Smooth muscle cell (in vitro differentiated cells): Measurements from ENCODE around the gene KIF3C. TPM values are rescaled to one million over a fixed set of nuclear protein-coding genes. Genes with fewer than 3 reads are reported as not detected.

ENCODE experiments used
- DNase-seq: peaks from one replicate; lab custom pipeline; 2025; ENCODE audit not compliant: unreplicated experiment; lab: John Stamatoyannopoulos, UW
- H2AFZ ChIP-seq: fragments of 200-600 bp; sonication (generic); 2 replicates; pipeline ENCODE4 v1.6.0; 2016; ENCODE audit warnings: antibody characterized with exemption, low read depth, mild to moderate bottlenecking
- H3F3A ChIP-seq: fragments of 200-600 bp; sonication (generic); 2 replicates; pipeline ENCODE4 v1.6.0; 2017; ENCODE audit warnings: antibody characterized with exemption, low read depth
- H3K27ac ChIP-seq: fragments of 200-600 bp; sonication (generic); 2 replicates; pipeline ENCODE4 v1.5.1; 2016; ENCODE audit warnings: low read depth, mild to moderate bottlenecking
- H3K27me3 ChIP-seq: fragments of 200-600 bp; sonication (generic); 2 replicates; pipeline ENCODE4 v1.6.1; 2016; ENCODE audit warnings: low read depth, mild to moderate bottlenecking
- H3K36me3 ChIP-seq: fragments of 200-600 bp; sonication (generic); 2 replicates; pipeline ENCODE4 v1.5.1; 2016; ENCODE audit warnings: low read depth
- H3K4me1 ChIP-seq: fragments of 200-600 bp; sonication (generic); 2 replicates; pipeline ENCODE4 v1.5.1; 2016; ENCODE audit warnings: low read depth
- H3K4me2 ChIP-seq: fragments of 200-600 bp; sonication (generic); 2 replicates; pipeline ENCODE4 v1.6.0; 2016; ENCODE audit warnings: mild to moderate bottlenecking
- H3K4me3 ChIP-seq: fragments of 200-600 bp; sonication (generic); 2 replicates; pipeline ENCODE4 v1.5.1; 2016; ENCODE audit warnings: mild to moderate bottlenecking
- H3K79me2 ChIP-seq: fragments of 200-600 bp; sonication (generic); 2 replicates; pipeline ENCODE4 v1.6.0; 2016; ENCODE audit warnings: low read depth, mild to moderate bottlenecking
- H3K9ac ChIP-seq: fragments of 200-600 bp; sonication (generic); 2 replicates; pipeline ENCODE4 v1.6.0; 2016; ENCODE audit warnings: low read depth
- H3K9me3 ChIP-seq: fragments of 200-600 bp; sonication (generic); replicated peaks from 2 replicates; pipeline ENCODE4 v1.5.1; 2016; ENCODE audit warnings: low read depth
- H4K20me1 ChIP-seq: fragments of 200-600 bp; sonication (generic); 2 replicates; pipeline ENCODE4 v1.6.0; 2016; ENCODE audit warnings: low read depth
- CTCF ChIP-seq: fragments of 200-600 bp; sonication (generic); IDR thresholded peaks from 2 replicates; pipeline ENCODE4 v1.5.1; 2017; ENCODE audit warnings: borderline replicate concordance, mild to moderate bottlenecking, antibody characterized with exemption; ENCODE audit not compliant: insufficient read depth, poor library complexity, severe bottlenecking
- WGBS: methylation state at CpG from one replicate; pipeline ENCODE4 v1.1.7; 2016; ENCODE audit warnings: low lambda C conversion rate; 5-methylcytosine and 5-hydroxymethylcytosine counted together
- polyA plus RNA-seq: library from polyadenylated mRNA; unstranded; fragments of >200 nt; fragmentation: Nextera tagmentation; extraction: Ambion mirVana; gene quantifications from 2 replicates; pipeline ENCODE4 v1.2.1, GENCODE V29; 2016
- total RNA-seq: library from RNA; depleted of rRNA; stranded (reverse); fragments of >200 nt; gene quantifications from 2 replicates; pipeline ENCODE4 v1.2.3, GENCODE V29; 2014

Gene KIF3C
- total and polyA plus RNA-seq, 2 experiments from 2014 or later = 14.7 to 18.9 TPM

GRCh38 chr2:25895610-25896009 lies 86.7 kb downstream of the KIF3C start:
- H3K4me2 ChIP-seq = no peak overlapping the region
- no peaks in the 10 kb centered on the region for H3K79me2 ChIP-seq
- H3K36me3 ChIP-seq = no peaks in the 10 kb centered on the region
- H3K9ac ChIP-seq = no peak overlapping the region
- H3K27ac ChIP-seq = no peak overlapping the region
- H3K9me3 ChIP-seq = no peaks in the 10 kb centered on the region
- no peaks in the 10 kb centered on the region for H4K20me1 ChIP-seq
- no peak overlapping the region for H3K4me3 ChIP-seq
- no peaks in the 10 kb centered on the region for H3K4me1 ChIP-seq
- peak overlapping the region; percentile 74 for H2AFZ ChIP-seq
- no peak for TF ChIP-seq CTCF
- no peaks in the 10 kb centered on the region for H3F3A ChIP-seq
- H3K27me3 ChIP-seq = no peaks in the 10 kb centered on the region
- DNase-seq = no peak

GRCh38 chr2:25895018-25895417 lies 87.3 kb downstream of the KIF3C start:
- H3K4me1 ChIP-seq = no peaks in the 10 kb centered on the region
- no peak for TF ChIP-seq CTCF

DNA sequence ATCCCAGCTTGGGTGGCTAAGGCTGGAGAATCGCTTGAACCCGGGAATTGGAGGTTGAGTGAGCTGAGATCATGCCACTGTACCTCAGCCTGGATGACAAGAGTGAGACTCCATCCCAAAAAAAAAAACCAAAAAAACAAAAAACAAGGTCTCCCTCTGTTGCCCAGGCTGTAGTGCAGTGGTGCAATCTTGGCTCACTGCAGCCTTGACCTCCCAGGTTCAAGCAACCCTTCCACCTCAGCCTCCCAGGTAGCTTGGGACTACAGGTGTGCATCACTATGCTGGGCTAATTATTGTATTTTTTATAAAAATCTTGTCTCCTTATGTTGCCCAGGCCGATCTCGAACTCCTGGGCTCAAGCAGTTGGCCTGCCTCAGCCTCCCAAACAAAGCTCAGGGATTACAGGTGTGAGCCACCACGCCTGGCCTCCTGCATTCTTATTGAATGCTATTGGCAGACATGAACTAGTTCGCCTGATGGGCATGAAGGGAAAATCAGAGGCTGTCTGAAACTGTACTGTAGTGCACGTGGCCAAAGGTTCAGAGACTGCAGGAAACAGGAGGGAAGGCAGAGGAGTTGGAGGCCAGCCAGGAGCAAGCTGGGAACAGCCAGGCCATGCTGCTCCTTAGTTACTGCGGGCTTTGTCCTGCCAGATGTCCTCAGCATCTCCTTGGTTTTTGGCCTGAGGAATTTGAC lies 88.0 kb downstream of the KIF3C start:
- Histone ChIP-seq H3K79me2 (no peaks in the 10 kb centered on the region), H2AFZ (no peak overlapping the region), H3K27ac (no peak overlapping the region), H3K4me1 (no peaks in the 10 kb centered on the region), H3K27me3 (no peaks in the 10 kb centered on the region), H3K4me3 (no peak overlapping the region), H3K36me3 (no peaks in the 10 kb centered on the region), H4K20me1 (no peaks in the 10 kb centered on the region), H3F3A (no peaks in the 10 kb centered on the region), H3K4me2 (no peak overlapping the region), H3K9ac (no peak overlapping the region), H3K9me3 (no peaks in the 10 kb centered on the region)
- TF ChIP-seq CTCF = no peak
- 90% methylated on average over 8 of the region's 8 CpGs for WGBS
- DNase-seq = no peak

More at GRCh38 chr2:25895018-25895417, 87.3 kb downstream of the KIF3C start:
- no peaks in the 10 kb centered on the region for H3F3A ChIP-seq
- H4K20me1 ChIP-seq = no peaks in the 10 kb centered on the region
- H3K79me2 ChIP-seq = no peaks in the 10 kb centered on the region
- DNase-seq = no peak
- H3K36me3 ChIP-seq = no peaks in the 10 kb centered on the region
- no peak overlapping the region for H3K27ac ChIP-seq
- H3K4me2 ChIP-seq = no peak overlapping the region
- H3K9ac ChIP-seq = no peak overlapping the region
- WGBS = 88% methylated on average over 7 of the region's 7 CpGs
- H3K4me3 ChIP-seq = no peak overlapping the region
- no peaks in the 10 kb centered on the region for H3K27me3 ChIP-seq
- H2AFZ ChIP-seq = no peak overlapping the region
- no peaks in the 10 kb centered on the region for H3K9me3 ChIP-seq

GRCh38 chr2:25891672-25892071 lies 90.6 kb downstream of the KIF3C start:
- WGBS = 92% methylated on average over 5 of the region's 5 CpGs
- H3K9me3 ChIP-seq = no peaks in the 10 kb centered on the region
- TF ChIP-seq CTCF = no peak

More at GRCh38 chr2:25891672-25892071, 90.6 kb downstream of the KIF3C start:
- Histone ChIP-seq H4K20me1 (no peaks in the 10 kb centered on the region), H3K27me3 (no peaks in the 10 kb centered on the region), H3K4me1 (no peaks in the 10 kb centered on the region), H3K27ac (no peak overlapping the region), H3K36me3 (no peaks in the 10 kb centered on the region), H3K79me2 (no peaks in the 10 kb centered on the region), H3K9ac (no peak overlapping the region), H3K4me3 (no peak overlapping the region), H2AFZ (no peak overlapping the region), H3F3A (no peaks in the 10 kb centered on the region), H3K4me2 (no peak overlapping the region)
- DNase-seq = no peak
